Ureter (tissue), 1 donor: ENCODE data around the gene RPE65. TPM values are rescaled to one million over a fixed set of nuclear protein-coding genes. Genes with fewer than 3 reads are reported as not detected.

Experiments
- total RNA-seq: library from RNA; stranded (reverse); gene quantifications from one replicate; pipeline ENCODE4 v1.2.4, GENCODE V29; 2023
- donor health status: DM: yes; HTN: yes; CAD: no.

RPE65 gene
- total RNA-seq, 1 donor from 2014 or later: not detected

Other genes with a start within 250 kb of the RPE65 start
- gene WLS, start 217.4 kb downstream of the RPE65 start, total RNA-seq: 186 TPM
- gene DEPDC1, start 47.1 kb upstream of the RPE65 start, total RNA-seq: 0.21 TPM